ENCODE results near the gene USP7. TPM values are rescaled to one million over a fixed set of nuclear protein-coding genes. Genes with fewer than 3 reads are reported as not detected.

The USP7 gene
- 100 to 1,000 TPM in 1 of 6 donors, 10 to 100 TPM in 5; 68.2 to 122 (median 72.2) TPM for total RNA-seq

DNA sequence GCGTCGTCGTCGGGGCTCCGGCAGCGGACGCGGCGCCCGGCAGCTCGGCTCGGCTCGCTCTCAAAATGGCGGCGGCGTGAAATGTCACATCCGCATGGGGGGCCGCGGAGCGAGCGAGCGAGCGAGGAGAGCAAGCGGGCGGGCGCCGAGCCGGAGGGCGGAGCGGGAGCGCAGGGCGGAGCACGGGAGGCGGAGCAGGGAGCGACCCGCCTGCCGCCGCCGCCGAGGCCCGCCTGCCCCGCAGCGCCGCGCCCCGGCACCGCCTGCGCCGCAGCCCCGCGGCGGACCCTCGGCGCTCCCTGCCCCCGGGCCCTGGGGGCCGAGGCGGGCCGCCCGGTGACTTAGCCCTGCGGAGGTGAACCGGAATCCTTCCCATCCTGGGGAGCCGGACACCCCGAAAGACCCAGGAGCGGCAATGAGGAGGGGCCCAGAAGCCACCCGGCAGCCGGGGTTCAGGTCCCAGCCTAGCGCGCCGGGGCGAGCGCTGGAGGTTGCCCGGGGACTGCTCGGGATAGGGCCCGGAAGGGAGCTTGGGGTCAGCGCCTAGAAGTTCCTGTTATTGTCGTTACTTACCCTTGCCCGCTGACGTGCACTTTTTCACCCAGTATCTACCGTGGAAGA is at the start of gene USP7:
Gene USP7, minus strand, starts transcription at position 86 of the 621 bp plus-strand sequence. CDS start 621 bp downstream, outside the sequence.
- peak; percentile 74 to 76 for TF ChIP-seq POLR2AphosphoS5 (IDR thresholded peaks at IDR 0.05)
- peak in 2 of 4 donors; percentile 34 to 71 for TF ChIP-seq POLR2A (IDR thresholded peaks at IDR 0.05)
- TF ChIP-seq, protein P1, sequence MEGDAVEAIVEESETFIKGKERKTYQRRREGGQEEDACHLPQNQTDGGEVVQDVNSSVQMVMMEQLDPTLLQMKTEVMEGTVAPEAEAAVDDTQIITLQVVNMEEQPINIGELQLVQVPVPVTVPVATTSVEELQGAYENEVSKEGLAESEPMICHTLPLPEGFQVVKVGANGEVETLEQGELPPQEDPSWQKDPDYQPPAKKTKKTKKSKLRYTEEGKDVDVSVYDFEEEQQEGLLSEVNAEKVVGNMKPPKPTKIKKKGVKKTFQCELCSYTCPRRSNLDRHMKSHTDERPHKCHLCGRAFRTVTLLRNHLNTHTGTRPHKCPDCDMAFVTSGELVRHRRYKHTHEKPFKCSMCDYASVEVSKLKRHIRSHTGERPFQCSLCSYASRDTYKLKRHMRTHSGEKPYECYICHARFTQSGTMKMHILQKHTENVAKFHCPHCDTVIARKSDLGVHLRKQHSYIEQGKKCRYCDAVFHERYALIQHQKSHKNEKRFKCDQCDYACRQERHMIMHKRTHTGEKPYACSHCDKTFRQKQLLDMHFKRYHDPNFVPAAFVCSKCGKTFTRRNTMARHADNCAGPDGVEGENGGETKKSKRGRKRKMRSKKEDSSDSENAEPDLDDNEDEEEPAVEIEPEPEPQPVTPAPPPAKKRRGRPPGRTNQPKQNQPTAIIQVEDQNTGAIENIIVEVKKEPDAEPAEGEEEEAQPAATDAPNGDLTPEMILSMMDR (IDR thresholded peaks at IDR 0.05): peak in 1 of 6 experiments; percentile 17
- no peak for TF ChIP-seq EP300 (IDR thresholded peaks at IDR 0.05)

DNA sequence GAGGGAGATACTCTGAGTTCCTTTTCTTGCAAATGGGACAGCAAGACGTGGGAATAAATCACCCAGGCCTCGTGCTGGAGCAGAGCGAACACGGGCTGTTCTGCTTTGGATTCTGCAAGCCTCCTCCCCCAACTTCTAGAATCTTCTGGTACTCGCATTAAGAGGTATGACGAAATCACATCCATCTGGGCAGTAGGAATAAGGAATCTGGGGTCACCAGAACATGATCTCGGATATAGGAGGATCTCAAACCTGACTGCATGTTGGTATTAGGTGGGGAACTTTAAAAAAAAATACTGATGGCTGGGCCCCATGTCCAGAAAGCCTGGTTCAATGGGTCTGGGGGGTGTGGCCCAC is 49.8 kb upstream of the USP7 start:
- DNase-seq: no peak
- H3K4me3 ChIP-seq: no peak overlapping the region
- peaks cover 5 to 9% (median 6%) of the 10 kb centered on the region in 4 donors for H3K4me1 ChIP-seq
- H3K9me3 ChIP-seq: peaks cover 0 to 10% (median 7%) of the 10 kb centered on the region in 4 donors
- TF ChIP-seq, protein P1 (IDR thresholded peaks at IDR 0.05): no peak
- TF ChIP-seq POLR2AphosphoS5 (IDR thresholded peaks at IDR 0.05): no peak
- TF ChIP-seq POLR2A (IDR thresholded peaks at IDR 0.05): no peak
- TF ChIP-seq EP300 (IDR thresholded peaks at IDR 0.05): no peak
- 45 to 77% methylated on average over 7 of the region's 7 CpGs for WGBS, 2 donors
- no peak overlapping the region for H3K27ac ChIP-seq
- no peak for ATAC-seq (ENCODE audit: low FRiP score in 2 of 2)
- no peaks in the 10 kb centered on the region for H3K27me3 ChIP-seq
- H3K36me3 ChIP-seq: no peaks in the 10 kb centered on the region

More for the DNA sequence above, at the start of gene USP7:
- Histone ChIP-seq H3K9me3 (no peaks in the 10 kb centered on the region), H3K36me3 (no peaks in the 10 kb centered on the region), H3K27ac (peak within 1 kb of the TSS; percentile 86 to 93 (median 88)), H3K27me3 (no peaks in the 10 kb centered on the region), H3K4me1 (peaks cover 33 to 41% (median 37%) of the 10 kb centered on the region in 4 donors), H3K4me3 (peak within 1 kb of the TSS; percentile 71 to 93 (median 89))
- DNase-seq (peak; percentile 92 to 99), ATAC-seq (ENCODE audit: low FRiP score in 2 of 2) (peak; percentile 94 to 96)
- WGBS, 2 donors: 0% methylated on average over 12 to 17 of the region's 79 CpGs

DNA sequence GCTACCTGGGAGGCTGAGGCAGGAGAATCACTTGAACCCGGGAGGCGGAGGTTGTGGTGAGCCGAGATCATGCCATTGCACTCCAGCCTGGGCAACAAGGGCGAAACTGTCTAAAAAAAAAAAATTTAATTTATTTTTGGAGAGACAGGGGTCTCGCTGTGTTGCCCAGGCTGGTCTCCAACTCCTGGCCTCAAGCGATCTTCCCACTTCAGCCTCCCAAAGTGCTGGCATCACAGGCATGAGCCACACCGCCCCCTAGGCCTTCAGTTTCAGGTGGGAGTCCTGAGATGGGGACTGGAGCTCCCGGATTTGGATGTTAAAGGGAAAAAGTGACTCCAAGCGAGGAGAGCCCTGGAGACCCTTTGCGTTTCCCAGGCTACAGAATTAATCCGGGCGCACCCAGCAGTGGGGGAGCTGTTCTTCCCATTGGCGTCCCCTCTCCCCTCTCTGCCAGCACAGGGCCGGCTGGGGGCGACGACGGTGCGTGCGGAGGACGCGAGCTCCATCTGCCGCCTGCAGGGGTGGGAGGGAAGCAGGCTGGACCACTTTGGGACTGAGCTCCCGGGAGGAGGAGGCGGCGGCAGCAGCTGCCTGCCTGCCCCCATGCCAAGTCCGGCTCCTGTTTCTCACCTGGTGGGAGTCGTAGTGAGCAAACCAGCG is 49.3 kb upstream of the USP7 start:
- Histone ChIP-seq H3K27ac (no peak overlapping the region), H3K4me3 (no peak overlapping the region), H3K36me3 (no peaks in the 10 kb centered on the region), H3K4me1 (peaks cover 6 to 12% (median 7%) of the 10 kb centered on the region in 4 donors), H3K9me3 (peaks cover 0 to 10% (median 7%) of the 10 kb centered on the region in 4 donors), H3K27me3 (no peaks in the 10 kb centered on the region)
- WGBS, 2 donors: 31 to 50% methylated on average over 17 to 28 of the region's 28 CpGs
- ATAC-seq (ENCODE audit: low FRiP score in 2 of 2): no peak
- TF ChIP-seq POLR2A (IDR thresholded peaks at IDR 0.05) (no peak), POLR2AphosphoS5 (IDR thresholded peaks at IDR 0.05) (no peak), EP300 (IDR thresholded peaks at IDR 0.05) (no peak)
- TF ChIP-seq, protein P1 (IDR thresholded peaks at IDR 0.05): no peak
- peak in 1 of 2 donors; percentile 72 for DNase-seq

DNA sequence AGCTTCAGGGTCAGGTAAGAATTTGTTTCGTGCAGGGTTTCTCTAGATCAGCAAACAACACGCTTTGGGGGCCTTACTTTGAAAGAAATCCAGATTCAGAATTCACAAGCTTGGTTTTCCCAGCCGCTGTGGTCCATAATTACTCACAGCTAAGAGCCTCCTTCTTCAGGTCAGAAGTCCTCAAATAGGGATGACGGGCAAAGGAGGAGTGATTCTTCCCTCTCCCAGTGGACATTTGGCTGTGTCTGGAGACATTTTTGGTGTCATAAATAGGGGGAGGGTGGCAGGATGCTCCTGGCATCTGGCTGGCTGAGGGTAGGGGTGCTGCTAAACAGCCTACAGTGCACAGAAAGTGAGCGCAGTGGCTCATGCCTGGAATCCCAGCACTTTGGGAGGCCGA is 48.6 kb upstream of the USP7 start:
- H3K4me1 ChIP-seq: peaks cover 6 to 12% (median 7%) of the 10 kb centered on the region in 4 donors
- ATAC-seq (ENCODE audit: low FRiP score in 2 of 2): no peak
- H3K27me3 ChIP-seq: no peaks in the 10 kb centered on the region
- no peak overlapping the region for H3K4me3 ChIP-seq
- TF ChIP-seq POLR2AphosphoS5 (IDR thresholded peaks at IDR 0.05) (no peak), EP300 (IDR thresholded peaks at IDR 0.05) (no peak), POLR2A (IDR thresholded peaks at IDR 0.05) (no peak)
- TF ChIP-seq, protein P1 (IDR thresholded peaks at IDR 0.05): no peak
- 77 to 91% methylated on average over 5 to 6 of the region's 6 CpGs for WGBS, 2 donors
- H3K9me3 ChIP-seq: peaks cover 0 to 10% (median 7%) of the 10 kb centered on the region in 4 donors
- no peaks in the 10 kb centered on the region for H3K36me3 ChIP-seq
- H3K27ac ChIP-seq: no peak overlapping the region
- DNase-seq: no peak

All from upper lobe of left lung (tissue), 6 donors.